ENCODE measurements around the gene ZGPAT. TPM values are rescaled to one million over a fixed set of nuclear protein-coding genes. Genes with fewer than 3 reads are reported as not detected.
"Not testable (repeated sequence)": the region's sequence is repeated elsewhere in the genome, so short reads cannot be mapped to it uniquely, and the experiment has no call there.

Gene ZGPAT
- total RNA-seq, 1 experiment from 2014 or later: 35.8 TPM

DNA sequence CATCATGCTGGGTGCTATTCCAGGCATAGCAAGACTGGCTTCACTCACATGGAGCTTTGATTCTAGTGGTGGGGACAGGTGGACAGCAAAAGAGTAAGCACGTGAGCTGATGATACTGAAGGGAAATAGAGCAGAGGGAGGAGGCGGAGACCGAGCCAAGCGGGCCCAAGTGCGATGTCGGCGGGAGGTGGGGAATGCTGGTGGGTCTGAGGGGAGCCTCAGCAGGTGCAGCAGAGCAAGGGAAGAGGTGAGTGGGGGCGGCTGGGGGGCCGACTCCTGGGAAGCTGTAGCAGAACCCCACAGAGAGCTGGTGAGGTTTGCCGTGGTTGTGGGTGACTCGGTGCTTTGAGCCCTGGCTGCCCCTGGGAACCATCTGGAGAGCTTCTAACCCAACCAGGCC is 39.5 kb upstream of the ZGPAT start:
- Histone ChIP-seq H3K4me3 (ENCODE audit: low read depth in 2 of 2, low read length in 2 of 2) (no peak overlapping the region), H3K9me3 (ENCODE audit: control insufficient read depth, insufficient read depth, low read depth, low read length) (no peaks in the 10 kb centered on the region), H3K27me3 (ENCODE audit: control insufficient read depth, insufficient read depth, low read length) (no peaks in the 10 kb centered on the region), H3K36me3 (ENCODE audit: control insufficient read depth, insufficient read depth, low read length) (no peaks in the 10 kb centered on the region), H3K27ac (ENCODE audit: low read length) (no peak overlapping the region), H3K4me1 (ENCODE audit: control insufficient read depth, insufficient read depth, low read length) (no peaks in the 10 kb centered on the region)
- ChIA-PET CTCF (no interaction called here), POLR2A (no interaction called here)
- BruUV-seq (replicated peaks): no TSS peak
- ATAC-seq (no peak), DNase-seq (ENCODE audit: low read depth, low spot score) (no peak)
- in situ Hi-C loops (cut with HindIII; ENCODE audit: low pct_unique_long_range_greater_than_20kb, low sequenced_read_pairs): no loop called here
- TF ChIP-seq POLR2AphosphoS5 (IDR thresholded peaks at IDR 0.05; ENCODE audit: low read depth, low read length) (no peak), TCF7L2 (IDR thresholded peaks at IDR 0.05; ENCODE audit: low read depth, low read length) (no peak)
- intact Hi-C loops (cut with micrococcal nuclease; ENCODE audit: unreplicated experiment): no loop called here

DNA sequence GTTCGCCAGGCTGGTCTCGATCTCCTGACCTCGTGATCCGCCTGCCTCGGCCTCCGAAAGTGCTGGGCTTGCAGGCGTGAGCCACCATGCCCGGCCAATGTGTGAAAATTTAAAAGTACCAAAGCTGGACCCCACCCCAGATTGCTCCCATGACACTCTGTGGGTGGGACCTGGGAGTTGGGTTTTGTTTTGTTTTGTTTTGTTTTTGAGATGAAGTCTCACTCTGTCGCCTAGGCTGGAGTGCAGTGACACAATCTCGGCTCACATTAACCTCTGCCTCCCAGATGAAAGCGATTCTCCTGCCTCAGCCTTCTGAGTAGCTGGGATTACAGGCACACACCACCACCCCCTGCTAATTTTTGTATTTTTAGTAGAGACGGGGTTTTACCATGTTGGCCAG is 36.1 kb upstream of the ZGPAT start:
- DNase-seq (ENCODE audit: low read depth, low spot score); H3K27me3 ChIP-seq (ENCODE audit: control insufficient read depth, insufficient read depth, low read length); POLR2A ChIA-PET; H3K27ac ChIP-seq (ENCODE audit: low read length); in situ Hi-C loops (cut with HindIII; ENCODE audit: low pct_unique_long_range_greater_than_20kb, low sequenced_read_pairs); intact Hi-C loops (cut with micrococcal nuclease; ENCODE audit: unreplicated experiment); H3K4me1 ChIP-seq (ENCODE audit: control insufficient read depth, insufficient read depth, low read length); H3K9me3 ChIP-seq (ENCODE audit: control insufficient read depth, insufficient read depth, low read depth, low read length); H3K4me3 ChIP-seq (ENCODE audit: low read depth in 2 of 2, low read length in 2 of 2); ATAC-seq; BruUV-seq (replicated peaks); CTCF ChIA-PET; H3K36me3 ChIP-seq (ENCODE audit: control insufficient read depth, insufficient read depth, low read length): not testable (repeated sequence)

DNA sequence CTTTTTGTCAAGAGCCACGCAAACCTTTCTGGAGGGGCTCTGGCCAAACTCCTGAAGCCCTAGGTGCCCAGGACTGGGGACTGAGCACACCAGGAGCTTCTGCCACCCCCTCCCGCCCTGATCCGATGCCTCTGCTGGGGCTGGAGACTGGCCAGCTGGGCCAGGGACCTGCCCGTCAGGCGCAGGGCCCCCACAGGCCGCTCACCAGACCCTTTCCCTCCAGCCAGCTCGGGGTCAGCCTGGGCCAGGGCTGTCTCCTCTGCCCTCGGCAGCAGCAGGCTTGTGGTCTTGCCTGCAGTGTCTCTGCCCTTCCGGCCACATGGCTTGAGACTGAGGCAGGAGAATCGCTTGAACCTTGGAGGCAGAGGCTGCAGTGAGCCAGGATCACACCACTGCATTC is 35.2 kb upstream of the ZGPAT start:
- no peaks in the 10 kb centered on the region for H3K4me1 ChIP-seq (ENCODE audit: control insufficient read depth, insufficient read depth, low read length)

DNA sequence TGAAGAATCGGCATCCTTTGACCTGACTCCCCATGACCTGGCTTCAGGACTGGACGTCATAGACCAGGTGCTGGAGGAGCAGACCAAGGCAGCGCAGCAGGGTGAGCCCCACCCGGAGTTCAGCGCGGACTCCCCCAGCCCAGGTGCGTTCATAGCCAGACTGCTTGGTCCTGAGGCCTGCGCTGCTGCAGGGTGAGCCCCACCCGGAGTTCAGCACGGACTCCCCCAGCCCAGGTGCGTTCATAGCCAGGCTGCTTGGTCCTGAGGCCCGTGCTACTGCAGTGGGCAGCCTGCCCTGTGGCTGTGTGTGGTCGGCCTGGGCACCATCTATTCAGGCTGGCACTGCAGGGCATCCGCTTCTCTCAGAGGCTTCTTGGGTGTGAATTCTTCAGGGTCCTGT is 33.9 kb upstream of the ZGPAT start:
- DNase-seq (ENCODE audit: low read depth, low spot score) (no peak), ATAC-seq (no peak)
- Histone ChIP-seq H3K4me3 (ENCODE audit: low read depth in 2 of 2, low read length in 2 of 2) (no peak overlapping the region), H3K9me3 (ENCODE audit: control insufficient read depth, insufficient read depth, low read depth, low read length) (no peaks in the 10 kb centered on the region), H3K36me3 (ENCODE audit: control insufficient read depth, insufficient read depth, low read length) (no peaks in the 10 kb centered on the region), H3K4me1 (ENCODE audit: control insufficient read depth, insufficient read depth, low read length) (no peaks in the 10 kb centered on the region), H3K27me3 (ENCODE audit: control insufficient read depth, insufficient read depth, low read length) (no peaks in the 10 kb centered on the region), H3K27ac (ENCODE audit: low read length) (no peak overlapping the region)
- ChIA-PET CTCF (no interaction called here), POLR2A (no interaction called here)
- in situ Hi-C loops (cut with HindIII; ENCODE audit: low pct_unique_long_range_greater_than_20kb, low sequenced_read_pairs) (no loop called here), intact Hi-C loops (cut with micrococcal nuclease; ENCODE audit: unreplicated experiment) (no loop called here)
- no TSS peak for BruUV-seq (replicated peaks)
- TF ChIP-seq POLR2AphosphoS5 (IDR thresholded peaks at IDR 0.05; ENCODE audit: low read depth, low read length) (no peak), TCF7L2 (IDR thresholded peaks at IDR 0.05; ENCODE audit: low read depth, low read length) (no peak), SIN3A (IDR thresholded peaks at IDR 0.05; ENCODE audit: borderline replicate concordance, insufficient read depth, low read depth, low read length) (no peak)
- TF ChIP-seq, protein P1, sequence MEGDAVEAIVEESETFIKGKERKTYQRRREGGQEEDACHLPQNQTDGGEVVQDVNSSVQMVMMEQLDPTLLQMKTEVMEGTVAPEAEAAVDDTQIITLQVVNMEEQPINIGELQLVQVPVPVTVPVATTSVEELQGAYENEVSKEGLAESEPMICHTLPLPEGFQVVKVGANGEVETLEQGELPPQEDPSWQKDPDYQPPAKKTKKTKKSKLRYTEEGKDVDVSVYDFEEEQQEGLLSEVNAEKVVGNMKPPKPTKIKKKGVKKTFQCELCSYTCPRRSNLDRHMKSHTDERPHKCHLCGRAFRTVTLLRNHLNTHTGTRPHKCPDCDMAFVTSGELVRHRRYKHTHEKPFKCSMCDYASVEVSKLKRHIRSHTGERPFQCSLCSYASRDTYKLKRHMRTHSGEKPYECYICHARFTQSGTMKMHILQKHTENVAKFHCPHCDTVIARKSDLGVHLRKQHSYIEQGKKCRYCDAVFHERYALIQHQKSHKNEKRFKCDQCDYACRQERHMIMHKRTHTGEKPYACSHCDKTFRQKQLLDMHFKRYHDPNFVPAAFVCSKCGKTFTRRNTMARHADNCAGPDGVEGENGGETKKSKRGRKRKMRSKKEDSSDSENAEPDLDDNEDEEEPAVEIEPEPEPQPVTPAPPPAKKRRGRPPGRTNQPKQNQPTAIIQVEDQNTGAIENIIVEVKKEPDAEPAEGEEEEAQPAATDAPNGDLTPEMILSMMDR (IDR thresholded peaks at IDR 0.05): no peak
- TF ChIP-seq, protein P2, sequence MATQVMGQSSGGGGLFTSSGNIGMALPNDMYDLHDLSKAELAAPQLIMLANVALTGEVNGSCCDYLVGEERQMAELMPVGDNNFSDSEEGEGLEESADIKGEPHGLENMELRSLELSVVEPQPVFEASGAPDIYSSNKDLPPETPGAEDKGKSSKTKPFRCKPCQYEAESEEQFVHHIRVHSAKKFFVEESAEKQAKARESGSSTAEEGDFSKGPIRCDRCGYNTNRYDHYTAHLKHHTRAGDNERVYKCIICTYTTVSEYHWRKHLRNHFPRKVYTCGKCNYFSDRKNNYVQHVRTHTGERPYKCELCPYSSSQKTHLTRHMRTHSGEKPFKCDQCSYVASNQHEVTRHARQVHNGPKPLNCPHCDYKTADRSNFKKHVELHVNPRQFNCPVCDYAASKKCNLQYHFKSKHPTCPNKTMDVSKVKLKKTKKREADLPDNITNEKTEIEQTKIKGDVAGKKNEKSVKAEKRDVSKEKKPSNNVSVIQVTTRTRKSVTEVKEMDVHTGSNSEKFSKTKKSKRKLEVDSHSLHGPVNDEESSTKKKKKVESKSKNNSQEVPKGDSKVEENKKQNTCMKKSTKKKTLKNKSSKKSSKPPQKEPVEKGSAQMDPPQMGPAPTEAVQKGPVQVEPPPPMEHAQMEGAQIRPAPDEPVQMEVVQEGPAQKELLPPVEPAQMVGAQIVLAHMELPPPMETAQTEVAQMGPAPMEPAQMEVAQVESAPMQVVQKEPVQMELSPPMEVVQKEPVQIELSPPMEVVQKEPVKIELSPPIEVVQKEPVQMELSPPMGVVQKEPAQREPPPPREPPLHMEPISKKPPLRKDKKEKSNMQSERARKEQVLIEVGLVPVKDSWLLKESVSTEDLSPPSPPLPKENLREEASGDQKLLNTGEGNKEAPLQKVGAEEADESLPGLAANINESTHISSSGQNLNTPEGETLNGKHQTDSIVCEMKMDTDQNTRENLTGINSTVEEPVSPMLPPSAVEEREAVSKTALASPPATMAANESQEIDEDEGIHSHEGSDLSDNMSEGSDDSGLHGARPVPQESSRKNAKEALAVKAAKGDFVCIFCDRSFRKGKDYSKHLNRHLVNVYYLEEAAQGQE (IDR thresholded peaks at IDR 0.05; ENCODE audit: insufficient read depth in 1 of 2, low read depth in 2 of 2, low read length in 1 of 2): no peak

More for the DNA sequence above, 35.2 kb upstream of the ZGPAT start:
- no peak for DNase-seq (ENCODE audit: low read depth, low spot score)
- Histone ChIP-seq H3K27ac (ENCODE audit: low read length) (no peak overlapping the region), H3K27me3 (ENCODE audit: control insufficient read depth, insufficient read depth, low read length) (no peaks in the 10 kb centered on the region), H3K36me3 (ENCODE audit: control insufficient read depth, insufficient read depth, low read length) (no peaks in the 10 kb centered on the region), H3K4me3 (ENCODE audit: low read depth in 2 of 2, low read length in 2 of 2) (no peak overlapping the region), H3K9me3 (ENCODE audit: control insufficient read depth, insufficient read depth, low read depth, low read length) (no peaks in the 10 kb centered on the region)
- CTCF ChIA-PET: no interaction called here
- POLR2A ChIA-PET: no interaction called here
- no TSS peak for BruUV-seq (replicated peaks)
- intact Hi-C loops (cut with micrococcal nuclease; ENCODE audit: unreplicated experiment): no loop called here
- no peak for ATAC-seq
- in situ Hi-C loops (cut with HindIII; ENCODE audit: low pct_unique_long_range_greater_than_20kb, low sequenced_read_pairs): no loop called here
- TF ChIP-seq TCF7L2 (IDR thresholded peaks at IDR 0.05; ENCODE audit: low read depth, low read length) (no peak), POLR2AphosphoS5 (IDR thresholded peaks at IDR 0.05; ENCODE audit: low read depth, low read length) (no peak), SIN3A (IDR thresholded peaks at IDR 0.05; ENCODE audit: borderline replicate concordance, insufficient read depth, low read depth, low read length) (no peak)

Data from Panc1 (cell line).